IMR-90 (cell line): ENCODE results near the gene AHSA1. TPM values are rescaled to one million over a fixed set of nuclear protein-coding genes. Genes with fewer than 3 reads are reported as not detected.

ENCODE experiments used
- ATAC-seq: fragments of 200-7000 bp; cut with Tn5 transposase; 2 replicates; pipeline ENCODE4 v1.9.1; 2020; ENCODE audit warnings: low read depth, mild to moderate bottlenecking, moderate library complexity
- BruUV-seq: library from RNA; stranded (reverse); fragments of 400-500 nt; replicated peaks from 2 replicates; lab custom pipeline; 2021; lab: Mats Ljungman, UMichigan
- CTCF ChIA-PET: fragments of 300-600 bp; formaldehyde crosslinking; extraction: SDS; loops from one replicate; lab custom pipeline; 2021; ENCODE audit warnings: antibody characterized with exemption; lab: Yijun Ruan, JAX
- POLR2A ChIA-PET: fragments of 300-600 bp; sonication (Branson Sonifier 250); formaldehyde crosslinking; loops from one replicate; lab custom pipeline; 2022; ENCODE audit warnings: antibody characterized with exemption; ENCODE audit not compliant: unreplicated experiment; lab: Charles Lee
- DNase-seq: peaks from one replicate; pipeline ENCODE4 v3.0.0; 2013
- H2AFZ ChIP-seq: replicated peaks from 2 replicates; pipeline ENCODE3; 2013; ENCODE audit warnings: low read length, mild to moderate bottlenecking; ENCODE audit not compliant: poor library complexity
- H2AK5ac ChIP-seq: 2 replicates; pipeline ENCODE4 v1.6.1; 2013; ENCODE audit warnings: low read depth, low read length, inconsistent platforms
- H2AK9ac ChIP-seq: replicated peaks from 2 replicates; pipeline ENCODE3; 2013; ENCODE audit warnings: mild to moderate bottlenecking, low read depth, low read length, moderate library complexity; ENCODE audit not compliant: poor library complexity
- H2BK120ac ChIP-seq: 2 replicates; pipeline ENCODE4 v1.6.1; 2013; ENCODE audit warnings: low read depth, low read length, inconsistent platforms
- H2BK15ac ChIP-seq: 3 replicates; pipeline ENCODE4 v1.6.1; 2013; ENCODE audit warnings: low read depth, low read length, inconsistent platforms
- H2BK20ac ChIP-seq: 2 replicates; pipeline ENCODE4 v1.6.1; 2013; ENCODE audit warnings: low read depth, mild to moderate bottlenecking, inconsistent platforms, low read length, moderate library complexity
- H2BK5ac ChIP-seq: 2 replicates; pipeline ENCODE4 v1.6.1; 2013; ENCODE audit warnings: mild to moderate bottlenecking, low read depth, low read length, inconsistent platforms; ENCODE audit not compliant: poor library complexity, severe bottlenecking
- H3K14ac ChIP-seq: replicated peaks from 2 replicates; pipeline ENCODE4 v1.6.1; 2013; ENCODE audit warnings: low read depth, low read length, inconsistent platforms
- H3K18ac ChIP-seq: 2 replicates; pipeline ENCODE4 v1.6.1; 2013; ENCODE audit warnings: low read depth, low read length, control low read depth
- H3K23ac ChIP-seq: 2 replicates; pipeline ENCODE4 v1.6.1; 2013; ENCODE audit warnings: low read depth, low read length, inconsistent platforms
- H3K27ac ChIP-seq: 2 replicates; pipeline ENCODE4 v1.5.1; 2013; ENCODE audit warnings: mild to moderate bottlenecking, control low read depth, low read length; ENCODE audit not compliant: insufficient read depth
- H3K27me3 ChIP-seq: 2 replicates; pipeline ENCODE4 v1.6.1; 2013; ENCODE audit warnings: low read length; ENCODE audit not compliant: control insufficient read depth, insufficient read depth
- H3K36me3 ChIP-seq: 2 replicates; pipeline ENCODE4 v1.6.1; 2013; ENCODE audit warnings: low read length, mixed read lengths; ENCODE audit not compliant: control insufficient read depth, insufficient read depth
- H3K4ac ChIP-seq: 2 replicates; pipeline ENCODE4 v1.6.1; 2013; ENCODE audit warnings: low read depth, low read length, inconsistent platforms
- H3K4me1 ChIP-seq: 2 replicates; pipeline ENCODE4 v1.6.1; 2013; ENCODE audit warnings: low read length, mixed read lengths; ENCODE audit not compliant: control insufficient read depth, insufficient read depth
- H3K4me2 ChIP-seq: 2 replicates; pipeline ENCODE4 v1.6.1; 2013; ENCODE audit warnings: low read depth, mild to moderate bottlenecking, control low read depth, low read length, moderate library complexity
- H3K4me3 ChIP-seq: 2 replicates; pipeline ENCODE4 v1.5.1; 2013; ENCODE audit warnings: low read depth, mild to moderate bottlenecking, control low read depth, low read length, moderate library complexity; ENCODE audit not compliant: insufficient read depth
- H3K56ac ChIP-seq: 2 replicates; pipeline ENCODE4 v1.6.1; 2013; ENCODE audit warnings: low read length, inconsistent platforms; ENCODE audit not compliant: insufficient read depth; ENCODE audit errors: extremely low read depth
- H3K79me1 ChIP-seq, 2 experiments: 2 replicates each; pipeline ENCODE4 v1.6.1; 2013; ENCODE audit warnings: low read length in 2 of 2, inconsistent platforms in 1 of 2, low read depth in 1 of 2
- H3K9ac ChIP-seq: 2 replicates; pipeline ENCODE4 v1.6.1; 2013; ENCODE audit warnings: low read depth, low read length, control low read depth
- H3K9me1 ChIP-seq: 2 replicates; pipeline ENCODE4 v1.6.1; 2013; ENCODE audit warnings: low read length, inconsistent platforms; ENCODE audit not compliant: insufficient read depth
- H3K9me3 ChIP-seq: 2 replicates; pipeline ENCODE4 v1.6.1; 2013; ENCODE audit warnings: low read length; ENCODE audit not compliant: control insufficient read depth, insufficient read depth
- H4K20me1 ChIP-seq: 2 replicates; pipeline ENCODE4 v1.6.1; 2013; ENCODE audit warnings: low read length, inconsistent platforms; ENCODE audit not compliant: insufficient read depth
- H4K5ac ChIP-seq: 2 replicates; pipeline ENCODE4 v1.6.1; 2013; ENCODE audit warnings: mild to moderate bottlenecking, low read depth, low read length, control low read depth
- H4K8ac ChIP-seq, 2 experiments: 2 replicates each; pipeline ENCODE4 v1.6.1; 2013; ENCODE audit warnings: low read depth in 2 of 2, low read length in 2 of 2, control low read depth in 1 of 2, inconsistent platforms in 1 of 2
- H4K91ac ChIP-seq: 2 replicates; pipeline ENCODE4 v1.6.1; 2013; ENCODE audit warnings: low read depth, low read length, inconsistent platforms; ENCODE audit not compliant: insufficient read depth
- CEBPB ChIP-seq: IDR thresholded peaks from 2 replicates; pipeline ENCODE4 v1.6.1; 2012; ENCODE audit warnings: low read depth, low read length, improper control_type of control experiment
- CHD1 ChIP-seq: IDR thresholded peaks from 2 replicates; pipeline ENCODE4 v1.6.1; 2012; ENCODE audit warnings: low read depth, low read length, improper control_type of control experiment
- CTCF ChIP-seq: conservative IDR thresholded peaks from 2 replicates; pipeline ENCODE4 v1.5.1; 2012; ENCODE audit warnings: mild to moderate bottlenecking, low read depth, low read length, improper control_type of control experiment
- FOS ChIP-seq: fragments of 150-350 bp; IDR thresholded peaks from 2 replicates; pipeline ENCODE4 v1.6.1; 2016; ENCODE audit warnings: low read depth, low read length
- MAFK ChIP-seq: IDR thresholded peaks from 2 replicates; pipeline ENCODE4 v1.6.1; 2012; ENCODE audit warnings: low read depth, low read length, improper control_type of control experiment
- MAZ ChIP-seq: IDR thresholded peaks from 2 replicates; pipeline ENCODE4 v1.6.1; 2012; ENCODE audit warnings: low read depth, mild to moderate bottlenecking, low read length, improper control_type of control experiment, moderate library complexity, borderline replicate concordance
- MXI1 ChIP-seq: IDR thresholded peaks from 2 replicates; pipeline ENCODE4 v1.6.1; 2012; ENCODE audit warnings: low read depth, mild to moderate bottlenecking, low read length, moderate library complexity, borderline replicate concordance
- NFE2L2 ChIP-seq: fragments of 150-350 bp; IDR thresholded peaks from 2 replicates; pipeline ENCODE4 v1.6.1; 2016; ENCODE audit warnings: low read depth, mild to moderate bottlenecking, low read length
- POLR2A ChIP-seq: IDR thresholded peaks from 2 replicates; pipeline ENCODE4 v1.6.1; 2012; ENCODE audit warnings: mild to moderate bottlenecking, low read depth, low read length
- RAD21 ChIP-seq: IDR thresholded peaks from 2 replicates; pipeline ENCODE4 v1.6.1; 2012; ENCODE audit warnings: low read length, improper control_type of control experiment
- SMC3 ChIP-seq: fragments of 150-350 bp; IDR thresholded peaks from 2 replicates; pipeline ENCODE4 v1.6.1; 2016; ENCODE audit warnings: low read depth, mild to moderate bottlenecking, antibody characterized with exemption, low read length, moderate library complexity
- USF2 ChIP-seq: fragments of 150-350 bp; IDR thresholded peaks from 2 replicates; pipeline ENCODE4 v1.6.1; 2017; ENCODE audit warnings: mild to moderate bottlenecking, antibody characterized with exemption, low read length, low read depth
- WGBS, 2 experiments: methylation state at CpG; one replicate each; pipeline versions ENCODE4 v1.1.5 to v1.1.7; 2013; ENCODE audit warnings: missing lambda C conversion rate in 2 of 2; ENCODE audit not compliant: insufficient read length in 1 of 2; ENCODE audit errors: extremely low coverage in 2 of 2; 5-methylcytosine and 5-hydroxymethylcytosine counted together
- dilution Hi-C: fragments of 300-500 bp; cut with HindIII; formaldehyde crosslinking; loops from one replicate; pipeline ENCODE4 v1.14.3; 2018; ENCODE audit warnings: low sequenced_read_pairs; ENCODE audit not compliant: unreplicated experiment
- in situ Hi-C: fragments of 300-500 bp; cut with MboI; formaldehyde crosslinking; loops from 3 replicates; pipeline ENCODE4 v1.14.3; 2019; ENCODE audit warnings: low sequenced_read_pairs, inconsistent platforms, mixed read lengths
- intact Hi-C: fragments of 100-400 bp; cut with micrococcal nuclease; formaldehyde crosslinking; loops from 2 replicates; pipeline ENCODE4 v1.10.0; 2022
- polyA plus RNA-seq, 3 experiments: library from polyadenylated mRNA; depleted of rRNA; stranded (reverse); fragments of >200 nt; gene quantifications; 2 replicates each; pipeline ENCODE4 v1.2.3, GENCODE V29; 2012; ENCODE audit warnings: low replicate concordance in 1 of 3
- total RNA-seq: library from RNA; depleted of rRNA; stranded (reverse); fragments of >200 nt; gene quantifications from 2 replicates; pipeline ENCODE4 v1.2.3, GENCODE V29; 2012

The AHSA1 gene
- total and polyA plus RNA-seq, 2 of the 4 experiments (the other 2 are of a cell fraction): 166 to 252 TPM

GRCh38 chr14:77508876-77509275, 51.0 kb downstream of the AHSA1 start:
- H3K27ac ChIP-seq: no peak overlapping the region
- no peak overlapping the region for H4K8ac ChIP-seq
- ChIA-PET POLR2A (no interaction called here), CTCF (no interaction called here)
- ATAC-seq (no peak; the same call in 1 of the 2 replicates), DNase-seq (no peak)
- no peak overlapping the region for H2AK9ac ChIP-seq
- WGBS, 2 experiments: no CpG with 5 or more reads among the region's 3 CpGs
- peaks cover 8% of the 10 kb centered on the region for H3K4me1 ChIP-seq
- no peak overlapping the region for H4K5ac ChIP-seq
- H3K9ac ChIP-seq: no peak overlapping the region
- no peaks in the 10 kb centered on the region for H3K9me3 ChIP-seq
- no TSS peak for BruUV-seq
- no peak overlapping the region for H2BK120ac ChIP-seq
- no peak overlapping the region for H2AK5ac ChIP-seq
- peaks cover 0 to 3% of the 10 kb centered on the region in 2 experiments; a peak in 1 of 4 replicates for H3K79me1 ChIP-seq
- H2BK5ac ChIP-seq: no peak overlapping the region
- no peak overlapping the region for H2BK15ac ChIP-seq
- dilution Hi-C loops: no loop called here
- no peak overlapping the region for H2AFZ ChIP-seq
- no peak overlapping the region for H3K4me3 ChIP-seq
- intact Hi-C loops: no loop called here
- H3K56ac ChIP-seq: no peak overlapping the region
- H2BK20ac ChIP-seq: no peak overlapping the region
- no peak overlapping the region for H3K14ac ChIP-seq
- in situ Hi-C loops: no loop called here
- H3K18ac ChIP-seq: no peak overlapping the region; the same call in 1 of the 2 replicates
- no peak overlapping the region for H3K4me2 ChIP-seq
- TF ChIP-seq POLR2A (no peak), FOS (no peak), USF2 (no peak), CHD1 (no peak), RAD21 (no peak), SMC3 (no peak), MAFK (no peak), CTCF (no peak), MAZ (no peak), CEBPB (no peak), NFE2L2 (no peak), MXI1 (no peak)
- no peak overlapping the region for H3K23ac ChIP-seq
- H3K27me3 ChIP-seq: no peaks in the 10 kb centered on the region
- no peak overlapping the region for H3K4ac ChIP-seq
- no peak overlapping the region for H4K91ac ChIP-seq
- peaks cover 4% of the 10 kb centered on the region; the same call in 1 of the 2 replicates for H3K9me1 ChIP-seq
- peaks cover 12% of the 10 kb centered on the region for H3K36me3 ChIP-seq
- H4K20me1 ChIP-seq: no peaks in the 10 kb centered on the region
